IMR-90 (cell line): ENCODE results near the gene TEX14. TPM values are rescaled to one million over a fixed set of nuclear protein-coding genes. Genes with fewer than 3 reads are reported as not detected.

Source experiments
- ATAC-seq: fragments of 200-7000 bp; cut with Tn5 transposase; 2 replicates; pipeline ENCODE4 v1.9.1; 2020; ENCODE audit warnings: low read depth, mild to moderate bottlenecking, moderate library complexity
- BruUV-seq: library from RNA; stranded (reverse); fragments of 400-500 nt; replicated peaks from 2 replicates; lab custom pipeline; 2021; lab: Mats Ljungman, UMichigan
- CTCF ChIA-PET: fragments of 300-600 bp; formaldehyde crosslinking; extraction: SDS; loops from one replicate; lab custom pipeline; 2021; ENCODE audit warnings: antibody characterized with exemption; lab: Yijun Ruan, JAX
- POLR2A ChIA-PET: fragments of 300-600 bp; sonication (Branson Sonifier 250); formaldehyde crosslinking; loops from one replicate; lab custom pipeline; 2022; ENCODE audit warnings: antibody characterized with exemption; ENCODE audit not compliant: unreplicated experiment; lab: Charles Lee
- DNase-seq: peaks from one replicate; pipeline ENCODE4 v3.0.0; 2013
- H2AFZ ChIP-seq: replicated peaks from 2 replicates; pipeline ENCODE3; 2013; ENCODE audit warnings: low read length, mild to moderate bottlenecking; ENCODE audit not compliant: poor library complexity
- H2AK5ac ChIP-seq: 2 replicates; pipeline ENCODE4 v1.6.1; 2013; ENCODE audit warnings: low read depth, low read length, inconsistent platforms
- H2AK9ac ChIP-seq: replicated peaks from 2 replicates; pipeline ENCODE3; 2013; ENCODE audit warnings: mild to moderate bottlenecking, low read depth, low read length, moderate library complexity; ENCODE audit not compliant: poor library complexity
- H2BK120ac ChIP-seq: 2 replicates; pipeline ENCODE4 v1.6.1; 2013; ENCODE audit warnings: low read depth, low read length, inconsistent platforms
- H2BK15ac ChIP-seq: 3 replicates; pipeline ENCODE4 v1.6.1; 2013; ENCODE audit warnings: low read depth, low read length, inconsistent platforms
- H2BK20ac ChIP-seq: 2 replicates; pipeline ENCODE4 v1.6.1; 2013; ENCODE audit warnings: low read depth, mild to moderate bottlenecking, inconsistent platforms, low read length, moderate library complexity
- H2BK5ac ChIP-seq: 2 replicates; pipeline ENCODE4 v1.6.1; 2013; ENCODE audit warnings: mild to moderate bottlenecking, low read depth, low read length, inconsistent platforms; ENCODE audit not compliant: poor library complexity, severe bottlenecking
- H3K14ac ChIP-seq: replicated peaks from 2 replicates; pipeline ENCODE4 v1.6.1; 2013; ENCODE audit warnings: low read depth, low read length, inconsistent platforms
- H3K18ac ChIP-seq: 2 replicates; pipeline ENCODE4 v1.6.1; 2013; ENCODE audit warnings: low read depth, low read length, control low read depth
- H3K23ac ChIP-seq: 2 replicates; pipeline ENCODE4 v1.6.1; 2013; ENCODE audit warnings: low read depth, low read length, inconsistent platforms
- H3K27ac ChIP-seq: 2 replicates; pipeline ENCODE4 v1.5.1; 2013; ENCODE audit warnings: mild to moderate bottlenecking, control low read depth, low read length; ENCODE audit not compliant: insufficient read depth
- H3K27me3 ChIP-seq: 2 replicates; pipeline ENCODE4 v1.6.1; 2013; ENCODE audit warnings: low read length; ENCODE audit not compliant: control insufficient read depth, insufficient read depth
- H3K36me3 ChIP-seq: 2 replicates; pipeline ENCODE4 v1.6.1; 2013; ENCODE audit warnings: low read length, mixed read lengths; ENCODE audit not compliant: control insufficient read depth, insufficient read depth
- H3K4ac ChIP-seq: 2 replicates; pipeline ENCODE4 v1.6.1; 2013; ENCODE audit warnings: low read depth, low read length, inconsistent platforms
- H3K4me1 ChIP-seq: 2 replicates; pipeline ENCODE4 v1.6.1; 2013; ENCODE audit warnings: low read length, mixed read lengths; ENCODE audit not compliant: control insufficient read depth, insufficient read depth
- H3K4me2 ChIP-seq: 2 replicates; pipeline ENCODE4 v1.6.1; 2013; ENCODE audit warnings: low read depth, mild to moderate bottlenecking, control low read depth, low read length, moderate library complexity
- H3K4me3 ChIP-seq: 2 replicates; pipeline ENCODE4 v1.5.1; 2013; ENCODE audit warnings: low read depth, mild to moderate bottlenecking, control low read depth, low read length, moderate library complexity; ENCODE audit not compliant: insufficient read depth
- H3K56ac ChIP-seq: 2 replicates; pipeline ENCODE4 v1.6.1; 2013; ENCODE audit warnings: low read length, inconsistent platforms; ENCODE audit not compliant: insufficient read depth; ENCODE audit errors: extremely low read depth
- H3K79me1 ChIP-seq, 2 experiments: 2 replicates each; pipeline ENCODE4 v1.6.1; 2013; ENCODE audit warnings: low read length in 2 of 2, inconsistent platforms in 1 of 2, low read depth in 1 of 2
- H3K9ac ChIP-seq: 2 replicates; pipeline ENCODE4 v1.6.1; 2013; ENCODE audit warnings: low read depth, low read length, control low read depth
- H3K9me1 ChIP-seq: 2 replicates; pipeline ENCODE4 v1.6.1; 2013; ENCODE audit warnings: low read length, inconsistent platforms; ENCODE audit not compliant: insufficient read depth
- H3K9me3 ChIP-seq: 2 replicates; pipeline ENCODE4 v1.6.1; 2013; ENCODE audit warnings: low read length; ENCODE audit not compliant: control insufficient read depth, insufficient read depth
- H4K20me1 ChIP-seq: 2 replicates; pipeline ENCODE4 v1.6.1; 2013; ENCODE audit warnings: low read length, inconsistent platforms; ENCODE audit not compliant: insufficient read depth
- H4K5ac ChIP-seq: 2 replicates; pipeline ENCODE4 v1.6.1; 2013; ENCODE audit warnings: mild to moderate bottlenecking, low read depth, low read length, control low read depth
- H4K8ac ChIP-seq, 2 experiments: 2 replicates each; pipeline ENCODE4 v1.6.1; 2013; ENCODE audit warnings: low read depth in 2 of 2, low read length in 2 of 2, control low read depth in 1 of 2, inconsistent platforms in 1 of 2
- H4K91ac ChIP-seq: 2 replicates; pipeline ENCODE4 v1.6.1; 2013; ENCODE audit warnings: low read depth, low read length, inconsistent platforms; ENCODE audit not compliant: insufficient read depth
- BHLHE40 ChIP-seq: fragments of 150-350 bp; IDR thresholded peaks from 2 replicates; pipeline ENCODE4 v1.6.1; 2016; ENCODE audit warnings: mild to moderate bottlenecking, low read depth, low read length
- CEBPB ChIP-seq: IDR thresholded peaks from 2 replicates; pipeline ENCODE4 v1.6.1; 2012; ENCODE audit warnings: low read depth, low read length, improper control_type of control experiment
- CHD1 ChIP-seq: IDR thresholded peaks from 2 replicates; pipeline ENCODE4 v1.6.1; 2012; ENCODE audit warnings: low read depth, low read length, improper control_type of control experiment
- CTCF ChIP-seq: conservative IDR thresholded peaks from 2 replicates; pipeline ENCODE4 v1.5.1; 2012; ENCODE audit warnings: mild to moderate bottlenecking, low read depth, low read length, improper control_type of control experiment
- ELK1 ChIP-seq: fragments of 150-350 bp; IDR thresholded peaks from 2 replicates; pipeline ENCODE4 v1.6.1; 2016; ENCODE audit warnings: low read depth, mild to moderate bottlenecking, low read length, moderate library complexity, borderline replicate concordance
- FOS ChIP-seq: fragments of 150-350 bp; IDR thresholded peaks from 2 replicates; pipeline ENCODE4 v1.6.1; 2016; ENCODE audit warnings: low read depth, low read length
- MAFK ChIP-seq: IDR thresholded peaks from 2 replicates; pipeline ENCODE4 v1.6.1; 2012; ENCODE audit warnings: low read depth, low read length, improper control_type of control experiment
- MAZ ChIP-seq: IDR thresholded peaks from 2 replicates; pipeline ENCODE4 v1.6.1; 2012; ENCODE audit warnings: low read depth, mild to moderate bottlenecking, low read length, improper control_type of control experiment, moderate library complexity, borderline replicate concordance
- MXI1 ChIP-seq: IDR thresholded peaks from 2 replicates; pipeline ENCODE4 v1.6.1; 2012; ENCODE audit warnings: low read depth, mild to moderate bottlenecking, low read length, moderate library complexity, borderline replicate concordance
- NFE2L2 ChIP-seq: fragments of 150-350 bp; IDR thresholded peaks from 2 replicates; pipeline ENCODE4 v1.6.1; 2016; ENCODE audit warnings: low read depth, mild to moderate bottlenecking, low read length
- POLR2A ChIP-seq: IDR thresholded peaks from 2 replicates; pipeline ENCODE4 v1.6.1; 2012; ENCODE audit warnings: mild to moderate bottlenecking, low read depth, low read length
- RAD21 ChIP-seq: IDR thresholded peaks from 2 replicates; pipeline ENCODE4 v1.6.1; 2012; ENCODE audit warnings: low read length, improper control_type of control experiment
- RCOR1 ChIP-seq: IDR thresholded peaks from 2 replicates; pipeline ENCODE4 v1.6.1; 2012; ENCODE audit warnings: mild to moderate bottlenecking, low read length, improper control_type of control experiment; ENCODE audit not compliant: insufficient replicate concordance
- RFX5 ChIP-seq: IDR thresholded peaks from 2 replicates; pipeline ENCODE4 v1.8.0; 2012; ENCODE audit warnings: low read depth, mild to moderate bottlenecking, low read length, moderate library complexity
- SMC3 ChIP-seq: fragments of 150-350 bp; IDR thresholded peaks from 2 replicates; pipeline ENCODE4 v1.6.1; 2016; ENCODE audit warnings: low read depth, mild to moderate bottlenecking, antibody characterized with exemption, low read length, moderate library complexity
- USF2 ChIP-seq: fragments of 150-350 bp; IDR thresholded peaks from 2 replicates; pipeline ENCODE4 v1.6.1; 2017; ENCODE audit warnings: mild to moderate bottlenecking, antibody characterized with exemption, low read length, low read depth
- WGBS, 2 experiments: methylation state at CpG; one replicate each; pipeline versions ENCODE4 v1.1.5 to v1.1.7; 2013; ENCODE audit warnings: missing lambda C conversion rate in 2 of 2; ENCODE audit not compliant: insufficient read length in 1 of 2; ENCODE audit errors: extremely low coverage in 2 of 2; 5-methylcytosine and 5-hydroxymethylcytosine counted together
- dilution Hi-C: fragments of 300-500 bp; cut with HindIII; formaldehyde crosslinking; loops from one replicate; pipeline ENCODE4 v1.14.3; 2018; ENCODE audit warnings: low sequenced_read_pairs; ENCODE audit not compliant: unreplicated experiment
- in situ Hi-C: fragments of 300-500 bp; cut with MboI; formaldehyde crosslinking; loops from 3 replicates; pipeline ENCODE4 v1.14.3; 2019; ENCODE audit warnings: low sequenced_read_pairs, inconsistent platforms, mixed read lengths
- intact Hi-C: fragments of 100-400 bp; cut with micrococcal nuclease; formaldehyde crosslinking; loops from 2 replicates; pipeline ENCODE4 v1.10.0; 2022
- polyA plus RNA-seq, 3 experiments: library from polyadenylated mRNA; depleted of rRNA; stranded (reverse); fragments of >200 nt; gene quantifications; 2 replicates each; pipeline ENCODE4 v1.2.3, GENCODE V29; 2012; ENCODE audit warnings: low replicate concordance in 1 of 3
- total RNA-seq: library from RNA; depleted of rRNA; stranded (reverse); fragments of >200 nt; gene quantifications from 2 replicates; pipeline ENCODE4 v1.2.3, GENCODE V29; 2012

The TEX14 gene
- total and polyA plus RNA-seq, 2 of the 4 experiments (the other 2 are of a cell fraction) = not detected

- H2BK120ac ChIP-seq = no peak overlapping the region
- no peak overlapping the region for H2BK5ac ChIP-seq
- no peak overlapping the region for H3K4me3 ChIP-seq
- no peak overlapping the region for H3K9ac ChIP-seq
- H3K56ac ChIP-seq = no peak overlapping the region
- no peak overlapping the region for H3K18ac ChIP-seq
- no peak overlapping the region for H3K4me2 ChIP-seq
- no peak overlapping the region for H2AK5ac ChIP-seq
- DNase-seq (no peak), ATAC-seq (no peak)
- TF ChIP-seq BHLHE40 = no peak
- TF ChIP-seq CEBPB = no peak
- TF ChIP-seq ELK1 = no peak
- no peak for TF ChIP-seq CTCF
- TF ChIP-seq RAD21 = no peak
- no peak for TF ChIP-seq USF2
- TF ChIP-seq RCOR1 = no peak
- no peak for TF ChIP-seq MAFK
- TF ChIP-seq SMC3 = no peak
- no peak for TF ChIP-seq POLR2A
- no peak for TF ChIP-seq RFX5
- no peak for TF ChIP-seq MXI1
- no peak for TF ChIP-seq MAZ
- no peak for TF ChIP-seq CHD1
- TF ChIP-seq FOS = no peak
- no peak for TF ChIP-seq NFE2L2
- ChIA-PET POLR2A (no interaction called here), CTCF (interaction anchor here (0.6 kb wide), 1 partner anchor 171 kb away, joined by 6 read pairs; no protein-coding TSS in a partner anchor)
- no peak overlapping the region for H4K91ac ChIP-seq
- no TSS peak for BruUV-seq
- H3K9me1 ChIP-seq = peaks cover 2% of the 10 kb centered on the region; the same call in 1 of the 2 replicates
- H2BK20ac ChIP-seq = no peak overlapping the region
- no peak overlapping the region for H2BK15ac ChIP-seq
- H3K27ac ChIP-seq = no peak overlapping the region
- no peak overlapping the region for H4K5ac ChIP-seq
- no CpG with 5 or more reads among the region's 1 CpG for WGBS, 2 experiments
- no peak overlapping the region for H4K8ac ChIP-seq
- H3K27me3 ChIP-seq = no peaks in the 10 kb centered on the region
- H3K14ac ChIP-seq = no peak overlapping the region
- no peak overlapping the region for H2AK9ac ChIP-seq
- no peaks in the 10 kb centered on the region; the same call in 1 of the 2 replicates for H3K9me3 ChIP-seq
- no peaks in the 10 kb centered on the region for H4K20me1 ChIP-seq
- intact Hi-C loops (loop anchor here (5.0 kb wide), 1 partner anchor 108 kb away; no protein-coding TSS in a partner anchor), dilution Hi-C loops (no loop called here), in situ Hi-C loops (no loop called here)
- peaks cover 3% of the 10 kb centered on the region for H3K4me1 ChIP-seq
- no peak overlapping the region for H3K4ac ChIP-seq
- no peak overlapping the region for H2AFZ ChIP-seq
- no peaks in the 10 kb centered on the region for H3K36me3 ChIP-seq
- H3K79me1 ChIP-seq = peaks cover 9 to 32% of the 10 kb centered on the region in 2 experiments
- no peak overlapping the region for H3K23ac ChIP-seq
These were observed 3.0 kb upstream of the TEX14 start for GRCh38 chr17:58694826-58695225.
